ENCODE measurements around the gene APOL2.
"Not testable (repeated sequence)": the region's sequence is repeated elsewhere in the genome, so short reads cannot be mapped to it uniquely, and the experiment has no call there.

Gene APOL2

DNA sequence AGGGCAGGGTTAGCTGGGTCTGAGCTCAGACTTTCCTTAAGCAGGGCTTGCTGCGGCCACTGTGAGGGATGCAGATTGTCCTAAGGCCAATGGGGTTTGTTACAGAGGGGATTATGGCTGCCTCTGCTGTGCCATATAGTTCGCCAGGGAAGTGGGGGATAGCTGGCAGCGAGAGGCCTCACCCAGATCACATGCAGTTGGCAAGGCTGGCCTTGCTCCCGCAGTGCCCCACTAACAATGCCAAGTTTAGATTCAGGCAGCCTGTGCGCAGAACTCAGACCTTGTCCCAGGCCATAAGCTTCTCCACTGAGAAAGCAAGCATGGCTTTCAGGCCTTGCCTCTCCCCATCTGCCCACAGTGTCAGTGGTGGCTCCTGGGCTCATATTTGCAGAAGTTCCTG is 4.7 kb upstream of the APOL2 start:
- no peak for DNase-seq (ENCODE audit: low spot score)

- DNase-seq (ENCODE audit: low spot score), result no peak
These were observed 252 bp downstream of the APOL2 start for GRCh38 chr22:36239150-36239400.

DNA sequence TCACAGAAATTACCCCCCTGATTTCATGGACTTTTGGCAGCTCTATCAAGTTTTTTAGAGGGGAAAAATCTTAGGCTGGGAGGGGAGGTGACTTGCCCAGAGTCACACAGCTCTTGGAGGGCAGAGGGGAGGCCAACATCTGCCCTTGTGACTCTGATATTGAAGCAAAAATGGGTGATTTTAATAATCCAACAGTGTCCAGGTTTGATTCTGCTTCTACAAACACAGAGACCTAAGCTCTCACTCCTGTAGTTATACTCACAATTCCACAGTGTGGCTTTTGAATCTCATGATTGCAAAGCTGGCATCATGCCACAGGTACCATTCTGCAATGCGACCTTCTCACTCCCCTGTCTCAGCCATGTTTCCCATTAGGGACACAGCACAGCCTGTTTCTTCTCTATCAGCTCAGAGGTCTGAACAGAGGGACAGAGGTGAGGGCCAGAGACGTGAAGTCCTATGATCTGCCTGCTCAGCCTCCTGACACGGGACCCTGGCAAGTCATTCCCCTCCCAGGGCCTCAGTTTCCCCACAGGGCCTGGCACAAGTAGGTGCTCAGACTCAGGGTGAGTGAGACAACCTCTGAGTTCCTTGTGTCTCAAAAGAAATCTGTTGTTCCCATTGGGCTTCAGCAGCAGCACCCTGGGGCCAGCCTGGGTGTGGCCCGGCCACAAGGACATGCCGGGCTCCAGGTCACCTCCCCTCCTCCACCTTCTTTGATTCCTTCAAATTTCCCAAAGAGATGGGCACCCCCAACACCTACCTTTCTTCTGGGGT is 766 bp downstream of the APOL2 start:
- DNase-seq (ENCODE audit: low spot score), result no peak

- DNase-seq (ENCODE audit: low spot score), result no peak
These were observed 1.6 kb downstream of the APOL2 start for GRCh38 chr22:36237462-36238372.

- no peak for DNase-seq (ENCODE audit: low spot score)
These were observed 2.7 kb downstream of the APOL2 start for GRCh38 chr22:36236388-36237319.

DNA sequence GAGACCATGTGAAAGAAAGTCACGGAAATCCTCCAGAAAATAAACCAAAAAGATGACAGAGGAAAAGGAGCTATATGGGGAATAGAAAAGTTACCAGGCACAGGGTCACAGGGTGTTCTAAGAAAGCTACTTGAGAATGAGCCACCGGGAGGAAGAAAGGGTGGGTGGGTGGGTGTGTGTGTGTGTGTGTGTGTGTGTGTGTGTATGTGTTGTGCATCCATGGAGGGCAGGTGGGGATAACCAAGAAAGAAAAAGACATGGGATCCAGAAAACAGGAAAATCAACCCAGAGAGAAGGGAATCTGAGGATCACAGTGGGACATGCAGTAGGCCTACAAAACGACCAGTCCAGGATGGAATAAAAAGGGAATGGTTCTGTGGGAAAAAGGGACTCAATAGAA is 3.7 kb downstream of the APOL2 start:
- DNase-seq (ENCODE audit: low spot score), result no peak

GRCh38 chr22:36234919-36235318 is 4.4 kb downstream of the APOL2 start:
- DNase-seq (ENCODE audit: low spot score), result no peak

DNA sequence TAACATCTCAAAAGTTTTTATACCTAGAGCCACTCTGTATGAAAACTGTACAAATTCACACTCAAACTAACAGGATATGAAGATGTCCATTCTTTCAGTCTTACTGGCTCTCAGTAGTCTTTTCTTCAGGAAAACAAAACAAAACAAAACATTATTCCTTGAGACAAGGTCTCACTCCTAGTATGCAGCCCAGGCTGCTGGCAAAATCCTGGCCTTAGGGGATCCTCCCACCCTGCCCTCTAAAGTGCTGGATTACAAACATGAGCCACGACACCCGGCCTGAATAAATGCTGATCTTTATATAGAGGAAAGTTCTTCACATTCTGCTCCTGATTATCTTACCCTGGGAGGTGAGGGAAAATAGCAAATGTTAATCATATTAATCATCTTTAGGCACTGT is 5.1 kb downstream of the APOL2 start:
- DNase-seq (ENCODE audit: low spot score), result no peak

DNA sequence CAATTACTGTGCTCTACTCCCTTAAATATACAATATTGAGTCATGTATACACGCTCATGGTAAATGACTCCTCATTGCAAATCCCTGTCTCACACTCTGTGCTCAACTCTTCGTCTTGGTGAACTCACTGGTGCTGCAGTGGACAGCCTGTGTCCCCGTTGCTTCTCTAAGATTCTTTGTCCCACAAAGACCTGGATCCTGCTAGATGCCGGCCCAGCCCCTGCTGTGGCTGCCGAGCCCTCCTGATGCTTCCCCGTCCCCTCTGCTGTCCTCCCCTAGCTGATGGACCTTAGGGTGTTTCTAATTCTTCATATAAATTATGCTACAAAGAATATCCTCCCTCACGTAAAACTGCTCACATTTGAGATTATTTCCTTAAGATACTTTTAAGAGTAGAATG is 5.5 kb downstream of the APOL2 start:
- DNase-seq (ENCODE audit: low spot score), result no peak

- DNase-seq (ENCODE audit: low spot score), result no peak
These were observed 6.5 kb downstream of the APOL2 start for GRCh38 chr22:36232715-36233401.

DNA sequence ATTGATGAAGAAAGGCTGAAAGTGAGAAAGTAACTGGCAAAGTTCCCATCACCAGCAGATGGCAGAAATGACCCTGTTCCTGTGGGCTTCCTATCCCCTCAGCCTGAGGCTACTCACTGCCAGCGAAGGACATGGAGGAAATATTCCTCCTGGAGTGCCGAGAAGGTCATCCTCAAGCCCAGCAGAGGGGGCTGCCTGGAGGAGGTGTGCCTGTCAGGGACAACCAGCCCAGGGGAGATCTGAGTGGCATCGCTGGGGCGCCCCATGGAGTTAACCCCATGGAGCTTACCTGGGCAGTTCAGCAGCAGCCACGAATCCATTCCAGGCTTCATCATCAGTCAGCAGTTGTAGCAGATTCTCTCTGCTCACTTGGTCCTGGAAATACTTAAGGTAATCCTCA is 8.3 kb downstream of the APOL2 start:
- DNase-seq (ENCODE audit: low spot score), result not testable (repeated sequence)

GRCh38 chr22:36229649-36230048 is 9.7 kb downstream of the APOL2 start:
- not testable (repeated sequence) for DNase-seq (ENCODE audit: low spot score)

- DNase-seq (ENCODE audit: low spot score), result no peak
These were observed 10.4 kb downstream of the APOL2 start for GRCh38 chr22:36228944-36229343.

DNA sequence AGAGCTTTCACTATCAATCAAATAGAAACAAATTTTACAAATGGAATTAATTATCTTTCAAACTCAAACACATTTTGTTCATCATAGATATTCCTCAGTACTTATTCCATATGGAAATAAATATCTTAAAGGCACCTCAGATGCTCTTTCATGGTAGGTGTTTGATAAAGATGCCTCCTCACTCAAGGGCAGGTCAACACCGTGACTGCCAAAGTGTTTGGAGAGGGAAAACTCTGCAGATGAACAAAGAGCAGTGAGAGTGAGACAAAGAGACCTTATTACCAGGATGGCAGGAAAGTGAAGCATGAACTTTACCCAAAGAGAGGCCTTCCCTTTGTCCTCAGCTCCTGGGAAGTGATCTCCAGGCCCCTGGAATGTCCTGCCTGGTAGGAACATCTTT is 11.0 kb downstream of the APOL2 start:
- DNase-seq (ENCODE audit: low spot score), result not testable (repeated sequence)

GRCh38 chr22:36227806-36228205 is 11.5 kb downstream of the APOL2 start:
- DNase-seq (ENCODE audit: low spot score), result no peak

- no peak for DNase-seq (ENCODE audit: low spot score)
These were observed 11.9 kb downstream of the APOL2 start for GRCh38 chr22:36227396-36227795.

GRCh38 chr22:36226189-36226588 is 13.1 kb downstream of the APOL2 start:
- no peak for DNase-seq (ENCODE audit: low spot score)

GRCh38 chr22:36225333-36225922 is 13.9 kb downstream of the APOL2 start:
- DNase-seq (ENCODE audit: low spot score), result no peak

DNA sequence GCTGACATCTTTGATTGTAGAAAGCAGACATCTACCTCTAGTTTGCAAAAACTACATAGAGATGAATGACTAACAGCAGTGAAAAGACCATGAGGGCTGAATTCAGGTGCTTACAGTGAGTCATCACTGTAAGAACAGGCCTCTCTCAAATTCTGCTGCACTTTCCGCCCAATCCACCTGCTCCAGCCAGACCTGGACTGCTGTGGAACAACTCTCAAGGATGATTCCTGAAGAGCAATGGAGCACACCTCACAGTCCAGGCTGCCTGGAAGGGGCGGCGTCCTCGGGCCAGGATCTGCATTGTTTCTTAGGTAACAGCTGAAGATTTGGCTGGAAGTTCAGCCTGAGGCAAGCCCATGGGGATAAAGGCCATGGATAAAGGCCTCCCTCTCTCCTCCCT is 15.1 kb downstream of the APOL2 start:
- DNase-seq (ENCODE audit: low spot score), result no peak

- DNase-seq (ENCODE audit: low spot score), result no peak
These were observed 15.8 kb downstream of the APOL2 start for GRCh38 chr22:36223504-36223903.

DNA sequence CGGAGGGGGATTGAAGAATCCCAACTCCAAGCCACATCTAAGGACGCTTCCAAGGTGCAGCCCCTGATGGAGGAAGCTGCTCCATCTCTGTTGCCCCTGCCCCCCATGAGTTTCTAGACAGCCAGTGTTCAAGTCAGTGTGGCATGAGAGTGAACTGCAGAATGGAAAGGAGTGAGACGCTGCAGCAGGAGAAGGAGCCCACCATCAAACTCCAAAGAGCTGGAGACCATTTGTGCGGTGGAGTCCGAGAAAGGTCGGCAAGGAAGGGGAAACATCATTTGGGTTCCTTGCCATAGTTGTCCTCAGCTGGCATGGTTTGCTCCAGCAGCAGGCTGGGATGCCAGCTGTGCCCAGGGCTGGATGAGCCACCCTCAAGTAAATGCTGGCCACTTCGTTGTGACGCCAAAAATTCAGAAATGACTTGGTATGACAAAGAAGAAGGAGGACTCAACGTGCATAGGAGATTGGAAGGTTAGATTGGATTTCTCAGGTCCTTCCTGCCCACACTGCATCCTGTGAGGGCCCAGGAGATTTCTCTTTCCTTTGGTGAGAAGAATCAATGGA is 16.4 kb downstream of the APOL2 start:
- DNase-seq (ENCODE audit: low spot score), result no peak

Measured in COLO829 (cell line).